ENCODE measurements around the gene SLC12A7. TPM values are rescaled to one million over a fixed set of nuclear protein-coding genes. Genes with fewer than 3 reads are reported as not detected.

Gene SLC12A7
- total and polyA plus RNA-seq, 9 donors, result 5.9 to 33.9 (median 23.0) TPM

DNA sequence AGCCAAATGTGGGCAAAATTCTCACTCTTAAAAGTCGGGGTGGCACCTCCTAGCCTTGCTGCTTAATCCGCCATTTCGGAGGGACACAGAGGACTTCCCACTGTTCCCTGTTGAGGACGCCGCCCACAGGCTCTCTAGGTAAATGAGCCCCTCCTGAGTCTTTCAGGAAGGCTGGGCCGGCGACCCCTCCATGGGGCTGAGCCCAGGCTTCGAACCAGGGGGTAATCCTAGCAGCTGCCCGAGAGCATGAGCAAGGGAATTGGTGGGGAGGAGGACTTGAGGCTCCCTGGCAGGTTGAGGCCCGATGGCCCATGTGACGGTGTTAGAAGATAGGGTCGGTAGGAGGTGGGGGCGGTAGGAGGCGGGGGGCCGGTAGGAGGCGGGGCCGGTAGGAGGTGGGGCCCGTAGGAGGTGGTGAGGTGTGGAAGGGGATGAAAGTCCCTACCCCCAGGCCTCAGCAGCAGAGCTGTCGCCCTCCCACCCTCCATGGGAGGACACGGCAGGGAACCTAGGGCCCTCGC lies 17.1 kb downstream of the SLC12A7 start:
- no peak overlapping the region for H3K4me3 ChIP-seq
- TF ChIP-seq, protein P1, sequence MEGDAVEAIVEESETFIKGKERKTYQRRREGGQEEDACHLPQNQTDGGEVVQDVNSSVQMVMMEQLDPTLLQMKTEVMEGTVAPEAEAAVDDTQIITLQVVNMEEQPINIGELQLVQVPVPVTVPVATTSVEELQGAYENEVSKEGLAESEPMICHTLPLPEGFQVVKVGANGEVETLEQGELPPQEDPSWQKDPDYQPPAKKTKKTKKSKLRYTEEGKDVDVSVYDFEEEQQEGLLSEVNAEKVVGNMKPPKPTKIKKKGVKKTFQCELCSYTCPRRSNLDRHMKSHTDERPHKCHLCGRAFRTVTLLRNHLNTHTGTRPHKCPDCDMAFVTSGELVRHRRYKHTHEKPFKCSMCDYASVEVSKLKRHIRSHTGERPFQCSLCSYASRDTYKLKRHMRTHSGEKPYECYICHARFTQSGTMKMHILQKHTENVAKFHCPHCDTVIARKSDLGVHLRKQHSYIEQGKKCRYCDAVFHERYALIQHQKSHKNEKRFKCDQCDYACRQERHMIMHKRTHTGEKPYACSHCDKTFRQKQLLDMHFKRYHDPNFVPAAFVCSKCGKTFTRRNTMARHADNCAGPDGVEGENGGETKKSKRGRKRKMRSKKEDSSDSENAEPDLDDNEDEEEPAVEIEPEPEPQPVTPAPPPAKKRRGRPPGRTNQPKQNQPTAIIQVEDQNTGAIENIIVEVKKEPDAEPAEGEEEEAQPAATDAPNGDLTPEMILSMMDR (IDR thresholded peaks at IDR 0.05), result no peak
- no peak for TF ChIP-seq EP300 (IDR thresholded peaks at IDR 0.05)
- TF ChIP-seq POLR2A (IDR thresholded peaks at IDR 0.05), result no peak
- no peaks in the 10 kb centered on the region for H3K4me1 ChIP-seq (ENCODE audit: insufficient read depth)
- H3K27me3 ChIP-seq, result no peaks in the 10 kb centered on the region
- WGBS, 3 donors, result 85 to 89% (median 89%) methylated on average over 20 to 21 of the region's 21 CpGs
- intact Hi-C loops (cut with DNase I), result no loop called here
- no peak overlapping the region for H3K27ac ChIP-seq
- H3K36me3 ChIP-seq, result no peaks in the 10 kb centered on the region
- no peak for DNase-seq
- no peaks in the 10 kb centered on the region for H3K9me3 ChIP-seq

DNA sequence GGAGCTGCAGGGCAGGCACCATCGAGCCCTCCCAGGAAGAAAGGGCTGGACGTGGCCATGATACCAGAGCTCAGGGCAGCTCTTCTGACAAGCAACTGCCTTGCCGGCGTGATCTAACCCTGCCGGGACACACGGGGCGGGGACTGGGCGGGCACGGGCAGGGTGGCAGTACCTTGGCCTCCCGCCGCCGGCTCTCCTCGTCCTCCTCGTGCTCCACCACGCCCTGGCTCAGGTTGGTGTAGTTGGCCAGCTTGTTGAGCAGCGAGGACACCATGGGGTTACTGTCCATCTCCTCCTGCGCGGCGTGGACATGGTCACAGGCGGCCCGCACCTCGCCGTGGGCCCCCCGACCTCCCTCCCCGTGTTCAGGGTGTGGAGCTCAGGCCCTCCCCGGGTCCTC lies 18.5 kb downstream of the SLC12A7 start:
- no peaks in the 10 kb centered on the region for H3K9me3 ChIP-seq
- H3K27me3 ChIP-seq, result no peaks in the 10 kb centered on the region
- no peak for DNase-seq
- no peaks in the 10 kb centered on the region for H3K4me1 ChIP-seq (ENCODE audit: insufficient read depth)
- no peak overlapping the region for H3K4me3 ChIP-seq
- H3K36me3 ChIP-seq, result no peaks in the 10 kb centered on the region
- intact Hi-C loops (cut with DNase I), result no loop called here
- 85 to 92% (median 89%) methylated on average over 26 of the region's 26 CpGs for WGBS, 3 donors
- H3K27ac ChIP-seq, result no peak overlapping the region
- TF ChIP-seq, protein P1 (IDR thresholded peaks at IDR 0.05), result no peak
- TF ChIP-seq POLR2A (IDR thresholded peaks at IDR 0.05) (no peak), EP300 (IDR thresholded peaks at IDR 0.05) (no peak)

DNA sequence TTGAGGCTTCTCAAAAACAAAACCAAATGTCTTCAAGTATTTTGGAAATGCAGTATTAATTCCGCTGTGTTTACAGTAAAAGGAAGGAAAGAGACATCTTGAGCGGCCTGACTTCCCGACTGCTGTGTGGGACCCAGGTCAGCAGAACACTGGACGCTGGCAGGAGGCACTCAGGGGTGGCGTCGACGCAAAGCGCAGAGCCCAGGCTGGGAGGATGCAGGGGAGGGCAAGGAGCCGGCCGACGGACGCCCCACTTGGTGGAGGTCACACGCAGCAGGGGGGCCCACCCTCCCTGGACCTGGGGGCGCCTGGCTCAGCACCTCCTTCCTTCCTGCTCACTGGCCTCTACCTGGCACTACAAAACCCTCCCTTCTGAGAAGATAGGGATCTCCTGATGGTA lies 19.7 kb downstream of the SLC12A7 start:
- intact Hi-C loops (cut with DNase I), result no loop called here
- DNase-seq, result no peak
- Histone ChIP-seq H3K27ac (no peak overlapping the region), H3K4me1 (ENCODE audit: insufficient read depth) (no peaks in the 10 kb centered on the region), H3K4me3 (no peak overlapping the region), H3K9me3 (no peaks in the 10 kb centered on the region), H3K27me3 (no peaks in the 10 kb centered on the region), H3K36me3 (no peaks in the 10 kb centered on the region)
- 86 to 88% (median 88%) methylated on average over 14 of the region's 14 CpGs for WGBS, 3 donors
- TF ChIP-seq EP300 (IDR thresholded peaks at IDR 0.05), result no peak
- TF ChIP-seq, protein P1 (IDR thresholded peaks at IDR 0.05), result no peak
- TF ChIP-seq POLR2A (IDR thresholded peaks at IDR 0.05), result no peak

DNA sequence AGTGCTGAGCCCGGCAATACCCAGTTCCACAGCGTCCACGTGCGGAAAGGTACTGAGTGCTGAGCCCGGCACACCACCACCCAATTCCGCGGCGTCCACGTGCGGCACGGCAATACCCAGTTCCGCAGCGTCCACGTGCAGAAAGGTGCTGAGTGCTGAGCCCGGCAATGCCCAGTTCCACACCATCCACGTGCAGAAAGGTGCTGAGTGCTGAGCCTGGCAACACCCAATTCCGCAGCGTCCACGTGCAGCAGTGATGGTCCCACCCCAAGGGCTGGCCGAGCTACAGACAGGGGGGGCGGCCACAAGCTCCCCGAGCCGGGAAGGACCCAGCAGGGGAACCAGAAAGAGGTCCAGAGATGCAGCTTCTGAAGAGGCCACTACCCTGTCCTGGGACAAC lies 20.2 kb downstream of the SLC12A7 start:
- H3K4me1 ChIP-seq (ENCODE audit: insufficient read depth), result no peaks in the 10 kb centered on the region
- no peaks in the 10 kb centered on the region for H3K27me3 ChIP-seq
- no peak overlapping the region for H3K27ac ChIP-seq
- WGBS, 3 donors, result 91 to 98% (median 95%) methylated on average over 23 of the region's 23 CpGs
- H3K4me3 ChIP-seq, result no peak overlapping the region
- intact Hi-C loops (cut with DNase I), result no loop called here
- H3K36me3 ChIP-seq, result no peaks in the 10 kb centered on the region
- H3K9me3 ChIP-seq, result no peaks in the 10 kb centered on the region
- TF ChIP-seq POLR2A (IDR thresholded peaks at IDR 0.05) (no peak), EP300 (IDR thresholded peaks at IDR 0.05) (no peak)
- TF ChIP-seq, protein P1 (IDR thresholded peaks at IDR 0.05), result no peak
- no peak for DNase-seq

Data from ovary (tissue), 9 donors.